Activated CD4-positive, alpha-beta T cell treated with anti-CD3 and anti-CD28 coated beads for 4 hours (primary cell): ENCODE results near the gene SLC35D1.
"Not testable (repeated sequence)": the region's sequence is repeated elsewhere in the genome, so short reads cannot be mapped to it uniquely, and the experiment has no call there.

Experiments
- DNase-seq, 2 donors: peaks; one replicate each; pipeline ENCODE4 v3.0.0-alpha.2; 2020

SLC35D1 gene

GRCh38 chr1:67053785-67054772, at the start of gene SLC35D1:
TSS of gene SLC35D1 (minus strand) at chr1:67054148. CDS start at chr1:67054013, 135 bp downstream.
- DNase-seq: peak; percentile 77 to 80

GRCh38 chr1:67103548-67103947, 49.6 kb upstream of the SLC35D1 start:
- no peak for DNase-seq

GRCh38 chr1:67100833-67101232, 46.9 kb upstream of the SLC35D1 start:
- no peak for DNase-seq

- no peak for DNase-seq
Observed at GRCh38 chr1:67097305-67097704, 43.4 kb upstream of the SLC35D1 start.

GRCh38 chr1:67094191-67094590, 40.2 kb upstream of the SLC35D1 start:
- no peak for DNase-seq

- no peak for DNase-seq
Observed at GRCh38 chr1:67089685-67090208, 35.8 kb upstream of the SLC35D1 start.

- DNase-seq: no peak
Observed at GRCh38 chr1:67088440-67088839, 34.5 kb upstream of the SLC35D1 start.

GRCh38 chr1:67085326-67085725, 31.4 kb upstream of the SLC35D1 start:
- DNase-seq: no peak

GRCh38 chr1:67084765-67085318, 30.9 kb upstream of the SLC35D1 start:
- no peak for DNase-seq

GRCh38 chr1:67078291-67078690, 24.3 kb upstream of the SLC35D1 start:
- DNase-seq: no peak

- DNase-seq: no peak
Observed at GRCh38 chr1:67077593-67077992, 23.6 kb upstream of the SLC35D1 start.

- DNase-seq: no peak
Observed at GRCh38 chr1:67072749-67073148, 18.8 kb upstream of the SLC35D1 start.

- not testable (repeated sequence) for DNase-seq
Observed at GRCh38 chr1:67067655-67068054, 13.7 kb upstream of the SLC35D1 start.

- no peak for DNase-seq
Observed at GRCh38 chr1:67062412-67062811, 8.5 kb upstream of the SLC35D1 start.

- no peak for DNase-seq
Observed at GRCh38 chr1:67061266-67061665, 7.3 kb upstream of the SLC35D1 start.

- no peak for DNase-seq
Observed at GRCh38 chr1:67060811-67061218, 6.9 kb upstream of the SLC35D1 start.

GRCh38 chr1:67059346-67059745, 5.4 kb upstream of the SLC35D1 start:
- no peak for DNase-seq

- DNase-seq: no peak
Observed at GRCh38 chr1:67058761-67059160, 4.8 kb upstream of the SLC35D1 start.

GRCh38 chr1:67058242-67058641, 4.3 kb upstream of the SLC35D1 start:
- DNase-seq: no peak

- DNase-seq: no peak
Observed at GRCh38 chr1:67053535-67053784, 488 bp downstream of the SLC35D1 start.

- DNase-seq: peak; percentile 17 to 28
Observed at GRCh38 chr1:67052741-67053534, 1.0 kb downstream of the SLC35D1 start.

- no peak for DNase-seq
Observed at GRCh38 chr1:67051196-67051595, 2.8 kb downstream of the SLC35D1 start.

- DNase-seq: no peak
Observed at GRCh38 chr1:67044631-67045270, 9.2 kb downstream of the SLC35D1 start.
